Loucy (cell line): ENCODE measurements around the gene NMS.
A peak's percentile ranks its signal among the peaks of the same experiment; 100 is the strongest.

ENCODE experiments used
- H2AFZ ChIP-seq: fragments of 200-600 bp; sonication (generic); 2 replicates; pipeline ENCODE4 v1.6.0; 2016; ENCODE audit warnings: antibody characterized with exemption, mild to moderate bottlenecking, low read length, moderate library complexity
- H3F3A ChIP-seq: fragments of 200-600 bp; 2 replicates; pipeline ENCODE4 v1.6.0; 2016; ENCODE audit warnings: antibody characterized with exemption, low read depth, mild to moderate bottlenecking
- H3K27me3 ChIP-seq: fragments of 200-600 bp; sonication (generic); 2 replicates; pipeline ENCODE4 v1.6.1; 2014; ENCODE audit warnings: low read length, mild to moderate bottlenecking; ENCODE audit not compliant: insufficient read depth, poor library complexity, severe bottlenecking
- H3K36me3 ChIP-seq: fragments of 200-600 bp; sonication (generic); 2 replicates; pipeline ENCODE4 v1.6.1; 2016; ENCODE audit warnings: low read length; ENCODE audit not compliant: insufficient read depth
- H3K4me1 ChIP-seq: fragments of 200-600 bp; sonication (generic); 2 replicates; pipeline ENCODE4 v1.5.1; 2014; ENCODE audit warnings: low read length, mild to moderate bottlenecking; ENCODE audit not compliant: insufficient read depth, poor library complexity, severe bottlenecking
- H3K4me2 ChIP-seq: fragments of 200-600 bp; sonication (generic); 2 replicates; pipeline ENCODE4 v1.6.0; 2014; ENCODE audit warnings: antibody characterized with exemption, low read length, low read depth, mild to moderate bottlenecking; ENCODE audit not compliant: poor library complexity, severe bottlenecking
- H3K4me3 ChIP-seq: fragments of 200-600 bp; sonication (generic); 2 replicates; pipeline ENCODE4 v1.5.1; 2014; ENCODE audit warnings: low read length, mild to moderate bottlenecking, mixed read lengths; ENCODE audit not compliant: poor library complexity, severe bottlenecking
- H3K79me2 ChIP-seq: fragments of 200-600 bp; sonication (generic); 2 replicates; pipeline ENCODE4 v1.6.1; 2014; ENCODE audit warnings: low read length; ENCODE audit not compliant: insufficient read depth
- H3K9ac ChIP-seq: fragments of 200-600 bp; sonication (generic); 2 replicates; pipeline ENCODE4 v1.6.0; 2014; ENCODE audit warnings: mild to moderate bottlenecking, low read depth, low read length, moderate library complexity; ENCODE audit not compliant: poor library complexity, severe bottlenecking
- H3K9me2 ChIP-seq: fragments of 200-600 bp; sonication (generic); replicated peaks from 2 replicates; pipeline ENCODE4 v1.6.1; 2016; ENCODE audit warnings: low read depth, low read length, mixed read lengths
- H3K9me3 ChIP-seq: fragments of 200-600 bp; sonication (generic); 2 replicates; pipeline ENCODE4 v1.6.1; 2014; ENCODE audit warnings: mild to moderate bottlenecking, antibody characterized with exemption, low read length, low read depth; ENCODE audit not compliant: insufficient read depth
- H4K20me1 ChIP-seq: fragments of 200-600 bp; sonication (generic); 2 replicates; pipeline ENCODE4 v1.6.0; 2014; ENCODE audit warnings: antibody characterized with exemption, low read length, mild to moderate bottlenecking; ENCODE audit not compliant: insufficient read depth, poor library complexity, severe bottlenecking
- CTCF ChIP-seq: fragments of 200-600 bp; sonication (generic); conservative IDR thresholded peaks from 2 replicates; pipeline ENCODE4 v1.5.1; 2014; ENCODE audit warnings: mild to moderate bottlenecking, antibody characterized with exemption, low read length
- EZH2phosphoT487 ChIP-seq: fragments of 200-600 bp; IDR thresholded peaks from 2 replicates; pipeline ENCODE4 v1.6.1; 2018; ENCODE audit warnings: antibody characterized with exemption, mild to moderate bottlenecking, moderate library complexity, borderline replicate concordance

The NMS gene

GRCh38 chr2:100460904-100461530, 9.3 kb upstream of the NMS start:
- H3K9me3 ChIP-seq, result peaks cover 8% of the 10 kb centered on the region
- no peaks in the 10 kb centered on the region for H3F3A ChIP-seq
- no peaks in the 10 kb centered on the region for H3K9me2 ChIP-seq
- H3K79me2 ChIP-seq, result no peaks in the 10 kb centered on the region
- no peak overlapping the region for H3K4me2 ChIP-seq
- H3K36me3 ChIP-seq, result no peaks in the 10 kb centered on the region
- H2AFZ ChIP-seq, result no peak overlapping the region
- no peak for TF ChIP-seq EZH2phosphoT487
- no peaks in the 10 kb centered on the region for H3K4me1 ChIP-seq
- no peak overlapping the region for H3K9ac ChIP-seq
- H4K20me1 ChIP-seq, result no peaks in the 10 kb centered on the region
- H3K27me3 ChIP-seq, result no peaks in the 10 kb centered on the region
- no peak overlapping the region for H3K4me3 ChIP-seq

GRCh38 chr2:100470898-100471514, 724 bp downstream of the NMS start:
- Histone ChIP-seq H3K4me2 (no peak overlapping the region), H3K9me3 (no peaks in the 10 kb centered on the region), H3K79me2 (no peaks in the 10 kb centered on the region), H4K20me1 (no peaks in the 10 kb centered on the region), H3K9ac (no peak overlapping the region), H3K4me1 (no peaks in the 10 kb centered on the region), H2AFZ (no peak overlapping the region), H3K27me3 (no peaks in the 10 kb centered on the region), H3K36me3 (no peaks in the 10 kb centered on the region), H3F3A (no peaks in the 10 kb centered on the region), H3K9me2 (no peaks in the 10 kb centered on the region), H3K4me3 (no peak overlapping the region)
- TF ChIP-seq EZH2phosphoT487, result no peak
- no peak for TF ChIP-seq CTCF

- no peaks in the 10 kb centered on the region for H3K79me2 ChIP-seq
- no peak overlapping the region for H3K4me2 ChIP-seq
- H3K9ac ChIP-seq, result no peak overlapping the region
- H3K4me1 ChIP-seq, result no peaks in the 10 kb centered on the region
- H2AFZ ChIP-seq, result no peak overlapping the region
- no peaks in the 10 kb centered on the region for H3K27me3 ChIP-seq
- no peaks in the 10 kb centered on the region for H4K20me1 ChIP-seq
- H3K36me3 ChIP-seq, result no peaks in the 10 kb centered on the region
- no peak overlapping the region for H3K4me3 ChIP-seq
- TF ChIP-seq CTCF (no peak), EZH2phosphoT487 (no peak)
- H3K9me3 ChIP-seq, result no peaks in the 10 kb centered on the region
- H3K9me2 ChIP-seq, result no peaks in the 10 kb centered on the region
- no peaks in the 10 kb centered on the region for H3F3A ChIP-seq
Measured at GRCh38 chr2:100476606-100477005, 6.3 kb downstream of the NMS start.

- no peaks in the 10 kb centered on the region for H4K20me1 ChIP-seq
- no peak overlapping the region for H3K4me3 ChIP-seq
Measured at GRCh38 chr2:100482741-100483140, 12.5 kb downstream of the NMS start.

More at GRCh38 chr2:100482741-100483140, 12.5 kb downstream of the NMS start:
- Histone ChIP-seq H3K9me3 (no peaks in the 10 kb centered on the region), H3K4me1 (no peaks in the 10 kb centered on the region), H3F3A (no peaks in the 10 kb centered on the region), H3K79me2 (no peaks in the 10 kb centered on the region), H3K4me2 (no peak overlapping the region), H3K9me2 (no peaks in the 10 kb centered on the region), H2AFZ (no peak overlapping the region), H3K27me3 (no peaks in the 10 kb centered on the region), H3K36me3 (no peaks in the 10 kb centered on the region), H3K9ac (no peak overlapping the region)
- TF ChIP-seq EZH2phosphoT487, result no peak
- 0 out of 2 replicates have a peak, but pooled peaks have one; percentile 23 for TF ChIP-seq CTCF
